ENCODE data around the gene INSYN2A. TPM values are rescaled to one million over a fixed set of nuclear protein-coding genes. Genes with fewer than 3 reads are reported as not detected.

INSYN2A gene
- total and polyA plus RNA-seq, 4 donors: 0.54 TPM; not detected in 3

DNA sequence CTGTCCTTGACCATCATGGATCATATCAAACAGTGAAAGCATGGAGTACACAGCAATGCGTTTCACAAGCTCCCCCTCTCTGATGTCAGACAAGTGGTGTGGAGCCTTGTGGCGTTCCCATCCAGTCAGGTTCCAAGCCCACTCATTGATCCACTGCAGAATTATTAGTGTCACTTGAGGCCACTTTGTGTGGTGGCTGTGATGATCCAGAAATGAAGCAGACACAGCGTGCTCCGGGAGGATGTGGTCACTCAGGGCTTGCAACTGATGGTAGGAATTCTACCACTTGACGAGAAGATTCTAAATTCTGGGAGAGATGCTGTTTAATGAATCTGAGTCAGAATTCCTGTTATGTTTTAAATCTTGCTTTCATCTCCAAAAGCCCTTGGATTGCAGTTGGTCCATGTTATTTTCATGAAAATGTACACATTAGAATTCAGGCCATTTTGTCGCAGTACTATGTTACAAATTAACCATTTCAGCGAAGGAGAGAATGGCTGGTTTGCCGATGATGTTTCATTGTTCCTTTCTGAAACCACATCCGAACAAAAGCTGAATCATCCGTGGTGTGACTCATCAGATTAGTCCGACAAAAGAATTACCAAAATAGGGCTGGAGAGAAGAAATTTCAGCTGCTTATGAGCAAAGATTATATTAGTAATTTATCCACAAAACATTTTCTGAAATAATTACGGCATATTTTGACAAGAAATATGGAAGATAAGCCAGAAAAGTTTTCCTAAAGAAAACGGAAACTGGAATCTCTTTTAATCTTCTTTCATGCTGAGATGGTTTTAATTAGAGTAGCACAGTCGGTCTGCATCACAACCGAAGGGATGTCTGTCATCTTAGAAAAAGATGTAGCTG lies 48.1 kb downstream of the INSYN2A start (continued):
- TF ChIP-seq, protein P1, sequence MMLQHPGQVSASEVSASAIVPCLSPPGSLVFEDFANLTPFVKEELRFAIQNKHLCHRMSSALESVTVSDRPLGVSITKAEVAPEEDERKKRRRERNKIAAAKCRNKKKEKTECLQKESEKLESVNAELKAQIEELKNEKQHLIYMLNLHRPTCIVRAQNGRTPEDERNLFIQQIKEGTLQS (IDR thresholded peaks at IDR 0.05): no peak
- TF ChIP-seq SP1 (IDR thresholded peaks at IDR 0.05): no peak
- TF ChIP-seq RAD21 (IDR thresholded peaks at IDR 0.05): no peak
- no peak for TF ChIP-seq HNF4A (conservative IDR thresholded peaks at IDR 0.05)
- no peak for TF ChIP-seq JUND (IDR thresholded peaks at IDR 0.05)
- TF ChIP-seq GABPA (IDR thresholded peaks at IDR 0.05 in 1 of 2, conservative IDR thresholded peaks at IDR 0.05 in 1 of 2): no peak
- TF ChIP-seq RXRA (IDR thresholded peaks at IDR 0.05): no peak
- TF ChIP-seq YY1 (IDR thresholded peaks at IDR 0.05): no peak

GRCh38 chr10:127146661-127147060 lies 49.7 kb downstream of the INSYN2A start:
- Histone ChIP-seq H3K4me3 (ENCODE audit: low read depth in 1 of 3, low read length in 3 of 3) (no peak overlapping the region), H3K36me3 (ENCODE audit: control insufficient read depth in 4 of 4, insufficient read depth in 3 of 4, low read depth in 1 of 4, low read length in 3 of 4) (no peaks in the 10 kb centered on the region), H3K4me1 (ENCODE audit: control insufficient read depth in 4 of 4, insufficient read depth in 4 of 4, low read length in 3 of 4) (peaks cover 0 to 3% (median 3%) of the 10 kb centered on the region in 4 donors), H3K9ac (ENCODE audit: low read depth in 1 of 2, low read length in 2 of 2) (no peak overlapping the region), H3K27me3 (ENCODE audit: control insufficient read depth in 4 of 4, insufficient read depth in 4 of 4, low read length in 3 of 4) (no peaks in the 10 kb centered on the region), H3K9me3 (ENCODE audit: control insufficient read depth in 4 of 4, low read length in 3 of 4) (no peaks in the 10 kb centered on the region), H3K27ac (ENCODE audit: low read depth in 1 of 2, low read length in 2 of 2) (no peak overlapping the region)
- 96% methylated on average over 9 of the region's 9 CpGs for WGBS
- no peak for DNase-seq (ENCODE audit: low spot score)
- TF ChIP-seq, protein P2, sequence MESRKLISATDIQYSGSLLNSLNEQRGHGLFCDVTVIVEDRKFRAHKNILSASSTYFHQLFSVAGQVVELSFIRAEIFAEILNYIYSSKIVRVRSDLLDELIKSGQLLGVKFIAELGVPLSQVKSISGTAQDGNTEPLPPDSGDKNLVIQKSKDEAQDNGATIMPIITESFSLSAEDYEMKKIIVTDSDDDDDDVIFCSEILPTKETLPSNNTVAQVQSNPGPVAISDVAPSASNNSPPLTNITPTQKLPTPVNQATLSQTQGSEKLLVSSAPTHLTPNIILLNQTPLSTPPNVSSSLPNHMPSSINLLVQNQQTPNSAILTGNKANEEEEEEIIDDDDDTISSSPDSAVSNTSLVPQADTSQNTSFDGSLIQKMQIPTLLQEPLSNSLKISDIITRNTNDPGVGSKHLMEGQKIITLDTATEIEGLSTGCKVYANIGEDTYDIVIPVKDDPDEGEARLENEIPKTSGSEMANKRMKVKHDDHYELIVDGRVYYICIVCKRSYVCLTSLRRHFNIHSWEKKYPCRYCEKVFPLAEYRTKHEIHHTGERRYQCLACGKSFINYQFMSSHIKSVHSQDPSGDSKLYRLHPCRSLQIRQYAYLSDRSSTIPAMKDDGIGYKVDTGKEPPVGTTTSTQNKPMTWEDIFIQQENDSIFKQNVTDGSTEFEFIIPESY (IDR thresholded peaks at IDR 0.05): no peak
- TF ChIP-seq JUND (IDR thresholded peaks at IDR 0.05) (no peak), FOXA1 (IDR thresholded peaks at IDR 0.05) (no peak), YY1 (IDR thresholded peaks at IDR 0.05) (no peak), EGR1 (IDR thresholded peaks at IDR 0.05; ENCODE audit: low read depth in 2 of 2) (no peak), NR2F2 (IDR thresholded peaks at IDR 0.05) (no peak), RXRA (IDR thresholded peaks at IDR 0.05) (no peak), SP1 (IDR thresholded peaks at IDR 0.05) (no peak), HNF4A (conservative IDR thresholded peaks at IDR 0.05) (no peak), RAD21 (IDR thresholded peaks at IDR 0.05) (no peak), HNF4G (IDR thresholded peaks at IDR 0.05) (no peak), GABPA (IDR thresholded peaks at IDR 0.05 in 1 of 2, conservative IDR thresholded peaks at IDR 0.05 in 1 of 2) (no peak), TAF1 (conservative IDR thresholded peaks at IDR 0.05) (no peak)
- TF ChIP-seq, protein P3, sequence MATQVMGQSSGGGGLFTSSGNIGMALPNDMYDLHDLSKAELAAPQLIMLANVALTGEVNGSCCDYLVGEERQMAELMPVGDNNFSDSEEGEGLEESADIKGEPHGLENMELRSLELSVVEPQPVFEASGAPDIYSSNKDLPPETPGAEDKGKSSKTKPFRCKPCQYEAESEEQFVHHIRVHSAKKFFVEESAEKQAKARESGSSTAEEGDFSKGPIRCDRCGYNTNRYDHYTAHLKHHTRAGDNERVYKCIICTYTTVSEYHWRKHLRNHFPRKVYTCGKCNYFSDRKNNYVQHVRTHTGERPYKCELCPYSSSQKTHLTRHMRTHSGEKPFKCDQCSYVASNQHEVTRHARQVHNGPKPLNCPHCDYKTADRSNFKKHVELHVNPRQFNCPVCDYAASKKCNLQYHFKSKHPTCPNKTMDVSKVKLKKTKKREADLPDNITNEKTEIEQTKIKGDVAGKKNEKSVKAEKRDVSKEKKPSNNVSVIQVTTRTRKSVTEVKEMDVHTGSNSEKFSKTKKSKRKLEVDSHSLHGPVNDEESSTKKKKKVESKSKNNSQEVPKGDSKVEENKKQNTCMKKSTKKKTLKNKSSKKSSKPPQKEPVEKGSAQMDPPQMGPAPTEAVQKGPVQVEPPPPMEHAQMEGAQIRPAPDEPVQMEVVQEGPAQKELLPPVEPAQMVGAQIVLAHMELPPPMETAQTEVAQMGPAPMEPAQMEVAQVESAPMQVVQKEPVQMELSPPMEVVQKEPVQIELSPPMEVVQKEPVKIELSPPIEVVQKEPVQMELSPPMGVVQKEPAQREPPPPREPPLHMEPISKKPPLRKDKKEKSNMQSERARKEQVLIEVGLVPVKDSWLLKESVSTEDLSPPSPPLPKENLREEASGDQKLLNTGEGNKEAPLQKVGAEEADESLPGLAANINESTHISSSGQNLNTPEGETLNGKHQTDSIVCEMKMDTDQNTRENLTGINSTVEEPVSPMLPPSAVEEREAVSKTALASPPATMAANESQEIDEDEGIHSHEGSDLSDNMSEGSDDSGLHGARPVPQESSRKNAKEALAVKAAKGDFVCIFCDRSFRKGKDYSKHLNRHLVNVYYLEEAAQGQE (IDR thresholded peaks at IDR 0.05): no peak
- TF ChIP-seq, protein P1 (IDR thresholded peaks at IDR 0.05): no peak
- TF ChIP-seq, protein P4, sequence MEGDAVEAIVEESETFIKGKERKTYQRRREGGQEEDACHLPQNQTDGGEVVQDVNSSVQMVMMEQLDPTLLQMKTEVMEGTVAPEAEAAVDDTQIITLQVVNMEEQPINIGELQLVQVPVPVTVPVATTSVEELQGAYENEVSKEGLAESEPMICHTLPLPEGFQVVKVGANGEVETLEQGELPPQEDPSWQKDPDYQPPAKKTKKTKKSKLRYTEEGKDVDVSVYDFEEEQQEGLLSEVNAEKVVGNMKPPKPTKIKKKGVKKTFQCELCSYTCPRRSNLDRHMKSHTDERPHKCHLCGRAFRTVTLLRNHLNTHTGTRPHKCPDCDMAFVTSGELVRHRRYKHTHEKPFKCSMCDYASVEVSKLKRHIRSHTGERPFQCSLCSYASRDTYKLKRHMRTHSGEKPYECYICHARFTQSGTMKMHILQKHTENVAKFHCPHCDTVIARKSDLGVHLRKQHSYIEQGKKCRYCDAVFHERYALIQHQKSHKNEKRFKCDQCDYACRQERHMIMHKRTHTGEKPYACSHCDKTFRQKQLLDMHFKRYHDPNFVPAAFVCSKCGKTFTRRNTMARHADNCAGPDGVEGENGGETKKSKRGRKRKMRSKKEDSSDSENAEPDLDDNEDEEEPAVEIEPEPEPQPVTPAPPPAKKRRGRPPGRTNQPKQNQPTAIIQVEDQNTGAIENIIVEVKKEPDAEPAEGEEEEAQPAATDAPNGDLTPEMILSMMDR (IDR thresholded peaks at IDR 0.05; ENCODE audit: low read depth, low read length, missing input control): no peak
- TF ChIP-seq, protein P5, sequence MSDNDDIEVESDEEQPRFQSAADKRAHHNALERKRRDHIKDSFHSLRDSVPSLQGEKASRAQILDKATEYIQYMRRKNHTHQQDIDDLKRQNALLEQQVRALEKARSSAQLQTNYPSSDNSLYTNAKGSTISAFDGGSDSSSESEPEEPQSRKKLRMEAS (IDR thresholded peaks at IDR 0.05): no peak
